GM21515 (cell line): Measurements from ENCODE around the gene UBE2Q2.
A peak's percentile ranks its signal among the peaks of the same experiment; 100 is the strongest.
"Not testable (repeated sequence)": the region's sequence is repeated elsewhere in the genome, so short reads cannot be mapped to it uniquely, and the experiment has no call there.

Experiments
- ATAC-seq: cut with Tn5 transposase; IDR thresholded peaks from one replicate; pipeline ENCODE4 v1.9.1; 2021; ENCODE audit not compliant: unreplicated experiment

UBE2Q2 gene

GRCh38 chr15:75864213-75865059 is 21.2 kb downstream of the UBE2Q2 start:
- ATAC-seq: no peak

DNA sequence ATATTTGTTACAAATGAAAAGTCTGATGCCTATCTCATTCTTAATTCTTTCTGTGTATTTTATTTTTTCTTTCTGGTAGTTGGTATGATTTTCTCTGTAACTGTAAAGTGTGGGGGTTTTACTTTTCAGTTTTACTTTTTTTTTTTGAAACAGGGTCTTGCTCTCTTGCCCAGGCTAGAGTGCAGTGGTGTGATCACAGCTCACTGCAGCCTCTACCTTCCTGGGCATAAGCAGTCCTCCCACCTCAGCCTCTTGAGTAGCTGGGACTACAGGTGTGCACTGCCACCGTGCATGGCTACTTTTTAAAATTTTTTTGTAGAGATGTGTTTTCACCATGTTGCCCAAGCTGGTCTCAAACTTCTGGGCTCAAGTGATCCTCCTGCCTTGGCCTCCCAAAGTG is 22.8 kb downstream of the UBE2Q2 start:
- ATAC-seq: not testable (repeated sequence)

DNA sequence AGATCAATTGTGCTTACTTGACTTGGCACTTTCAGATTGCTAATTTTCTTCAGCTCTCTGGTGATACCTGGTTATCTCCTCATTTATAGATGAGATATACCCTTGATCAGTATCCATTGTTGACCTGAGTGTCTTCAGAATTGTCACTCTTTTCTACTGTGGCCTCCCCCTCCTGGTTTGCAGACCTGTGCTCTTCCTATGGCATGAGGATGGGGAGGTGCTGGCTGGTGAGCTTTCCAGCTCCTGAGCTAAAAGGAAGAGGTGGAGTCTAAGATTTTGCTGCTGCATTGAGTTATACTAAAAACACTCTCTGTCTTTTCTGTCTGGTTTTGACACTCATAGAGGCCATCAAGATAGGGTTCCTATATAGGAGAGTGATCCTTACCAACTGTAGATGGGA is 23.7 kb downstream of the UBE2Q2 start:
- no peak for ATAC-seq

- no peak for ATAC-seq
These were observed 24.2 kb downstream of the UBE2Q2 start for GRCh38 chr15:75867449-75867848.

DNA sequence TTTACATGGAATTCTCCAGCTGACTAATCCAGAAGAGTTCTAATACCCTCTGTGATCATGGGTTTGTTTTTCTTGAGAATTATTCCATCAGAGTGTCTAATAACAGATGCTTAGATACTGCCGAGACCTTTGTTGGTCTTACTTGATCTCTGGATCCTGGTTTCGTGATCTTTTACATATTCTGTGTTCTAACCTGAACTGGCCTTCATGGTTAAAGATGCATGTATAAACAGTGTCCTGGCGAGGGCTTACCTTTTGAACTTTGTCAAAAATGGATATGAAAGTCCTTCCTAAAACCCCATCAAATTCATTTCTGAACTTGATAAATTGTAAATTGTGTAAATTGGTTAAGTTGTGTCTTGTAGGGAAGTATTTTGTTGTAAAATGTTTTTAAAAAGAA is 24.8 kb downstream of the UBE2Q2 start:
- ATAC-seq: no peak

GRCh38 chr15:75869446-75869845 is 26.2 kb downstream of the UBE2Q2 start:
- ATAC-seq: no peak

DNA sequence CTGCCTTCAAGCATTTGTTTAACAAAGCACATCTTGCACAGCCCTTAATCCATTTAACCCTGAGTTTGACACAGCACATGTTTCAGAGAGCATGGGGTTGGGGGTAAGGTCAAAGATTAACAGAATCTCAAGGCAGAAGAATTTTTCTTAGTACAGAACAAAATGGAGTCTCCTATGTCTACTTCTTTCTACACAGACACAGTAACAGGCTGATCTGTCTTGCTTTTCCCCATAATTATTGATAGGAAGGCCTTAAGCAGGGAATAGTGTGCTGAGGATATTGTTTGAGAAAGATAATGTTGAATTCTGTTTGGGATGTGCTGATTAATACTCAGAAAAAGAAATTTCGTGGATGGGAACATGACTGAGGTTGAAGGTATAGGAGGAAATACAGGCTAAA is 28.3 kb downstream of the UBE2Q2 start:
- ATAC-seq: not testable (repeated sequence)

- ATAC-seq: no peak
These were observed 29.2 kb downstream of the UBE2Q2 start for GRCh38 chr15:75872403-75872990.

- ATAC-seq: no peak
These were observed 40.8 kb downstream of the UBE2Q2 start for GRCh38 chr15:75884041-75884440.

- no peak for ATAC-seq
These were observed 43.9 kb downstream of the UBE2Q2 start for GRCh38 chr15:75887178-75887577.

- no peak for ATAC-seq
These were observed 48.6 kb downstream of the UBE2Q2 start for GRCh38 chr15:75891895-75892294.

DNA sequence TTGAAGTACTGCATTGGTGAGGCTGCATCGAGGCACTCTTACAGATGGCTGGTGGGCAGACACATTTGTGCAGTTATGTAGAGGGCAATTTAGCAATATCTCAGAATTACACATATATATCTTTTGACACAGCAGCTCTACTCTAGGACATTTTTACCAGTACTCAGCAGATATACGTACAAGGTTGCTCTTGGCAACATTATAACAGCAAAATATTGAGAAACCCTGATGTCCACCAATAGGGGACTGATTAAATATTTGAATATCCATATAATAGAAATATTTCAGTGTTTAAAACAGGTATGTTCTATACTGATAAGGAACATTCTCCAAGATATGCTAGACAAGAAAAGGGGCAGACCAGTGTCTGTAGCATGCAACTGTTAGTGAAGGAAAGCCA is 52.5 kb downstream of the UBE2Q2 start:
- ATAC-seq: no peak

GRCh38 chr15:75900577-75900976 is 57.3 kb downstream of the UBE2Q2 start:
- ATAC-seq: no peak

- no peak for ATAC-seq
These were observed 58.9 kb downstream of the UBE2Q2 start for GRCh38 chr15:75902129-75902557.

GRCh38 chr15:75903331-75904239 is 60.3 kb downstream of the UBE2Q2 start, which contains the start of gene FBXO22:
Gene FBXO22, plus strand, starts transcription at chr15:75903878. Its CDS starts 86 bp downstream, at chr15:75903964.
- ATAC-seq: peak; percentile 89

DNA sequence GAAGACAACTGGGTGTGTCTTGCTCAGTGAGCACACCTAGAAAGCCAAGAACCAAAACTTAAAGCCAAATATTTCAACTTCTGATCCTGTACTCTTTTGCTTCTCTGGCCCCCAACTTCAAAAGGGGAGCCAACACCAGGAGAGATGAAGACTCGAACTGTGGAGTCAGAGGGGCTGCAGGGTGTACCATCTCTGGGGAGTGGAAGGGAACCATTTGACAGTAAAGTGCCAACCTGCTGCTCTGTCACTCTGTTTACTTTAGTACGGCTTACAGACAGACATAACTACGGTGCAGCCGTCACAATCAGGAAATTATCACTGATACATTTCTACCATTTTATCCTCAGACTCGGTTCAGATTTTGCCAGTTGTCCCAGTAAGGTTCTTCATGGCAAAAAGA is 62.0 kb downstream of the UBE2Q2 start:
- no peak for ATAC-seq

DNA sequence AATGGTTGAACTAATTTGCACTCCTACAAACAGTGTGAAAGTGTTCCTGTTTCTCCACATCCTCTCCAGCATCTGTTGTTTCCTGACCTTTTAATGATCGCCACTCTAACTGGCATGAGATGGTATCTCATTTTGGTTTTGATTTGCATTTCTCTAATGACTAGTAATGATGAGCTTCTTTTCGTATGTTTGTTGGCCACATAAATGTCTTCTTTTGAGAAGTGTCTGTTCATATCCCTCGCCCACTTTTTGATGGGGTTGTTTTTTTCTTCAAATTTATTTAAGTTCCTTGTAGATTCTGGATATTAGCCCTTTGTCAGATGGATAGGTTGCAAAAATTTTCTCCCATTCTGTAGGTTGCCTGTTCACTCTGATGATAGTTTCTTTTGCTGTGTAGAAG is 67.1 kb downstream of the UBE2Q2 start:
- ATAC-seq: not testable (repeated sequence)

GRCh38 chr15:75916978-75917377 is 73.7 kb downstream of the UBE2Q2 start:
- ATAC-seq: no peak

DNA sequence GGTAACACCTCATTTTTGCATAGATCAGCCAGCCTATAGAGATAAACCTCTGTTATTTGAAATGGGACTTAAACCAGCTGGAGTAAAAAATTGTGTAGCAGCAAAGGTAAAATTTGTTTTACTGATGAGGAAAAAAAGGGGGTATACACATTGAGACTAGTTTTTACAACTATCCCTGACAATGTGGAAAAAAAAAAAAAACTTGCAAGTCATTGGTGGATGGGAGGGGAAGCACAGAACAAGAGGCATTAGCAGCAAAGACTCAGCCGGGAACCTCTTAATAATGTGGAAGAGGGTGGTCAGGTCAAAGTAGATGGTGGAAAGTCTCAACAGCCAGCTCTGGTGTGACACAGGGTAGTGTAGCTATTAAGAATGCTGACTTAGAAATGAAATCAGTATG is 74.9 kb downstream of the UBE2Q2 start:
- ATAC-seq: no peak

GRCh38 chr15:75920079-75920478 is 76.8 kb downstream of the UBE2Q2 start:
- no peak for ATAC-seq
